Transverse colon (tissue), 4 donors: Measurements from ENCODE around the gene TUNAR. TPM values are rescaled to one million over a fixed set of nuclear protein-coding genes. Genes with fewer than 3 reads are reported as not detected.

Experiments
- DNase-seq: peaks from one replicate; pipeline ENCODE4 v3.0.0-alpha.2; 2019
- H3K27ac ChIP-seq, 4 donors: fragments of 200-600 bp; sonication (generic); 2 replicates each; pipeline ENCODE4 v1.5.1; 2016 to 2018; ENCODE audit warnings: inconsistent platforms in 4 of 4
- H3K27me3 ChIP-seq: fragments of 200-600 bp; sonication (generic); 2 replicates; pipeline ENCODE4 v1.5.1; 2017; ENCODE audit warnings: inconsistent platforms
- H3K36me3 ChIP-seq, 4 donors: fragments of 200-600 bp; sonication (generic); 2 replicates each; pipeline ENCODE4 v1.5.1; 2017 to 2019; ENCODE audit warnings: inconsistent platforms in 4 of 4
- H3K4me1 ChIP-seq, 4 donors: fragments of 200-600 bp; sonication (generic); 2 replicates each; pipeline ENCODE4 v1.5.1; 2017 to 2020; ENCODE audit warnings: inconsistent platforms in 4 of 4
- H3K4me3 ChIP-seq, 4 donors: fragments of 200-600 bp; sonication (generic); 1 replicate in 1 of 4; 2 replicates in 3 of 4; pipeline versions ENCODE4 v1.5.1 to v1.6.1; 2017 to 2019; ENCODE audit warnings: inconsistent platforms in 4 of 4
- H3K9me3 ChIP-seq, 2 donors: fragments of 200-600 bp; sonication (generic); 2 replicates each; pipeline ENCODE4 v1.5.1; 2017 to 2019; ENCODE audit warnings: inconsistent platforms in 2 of 2
- EP300 ChIP-seq: sonication (generic); formaldehyde crosslinking; IDR thresholded peaks from one replicate; pipeline ENCODE4 v1.6.1; 2017; ENCODE audit warnings: antibody characterized with exemption, low read depth
- POLR2A ChIP-seq: fragments of 450-650 bp; IDR thresholded peaks from one replicate; pipeline ENCODE4 v1.6.1; 2016; ENCODE audit warnings: antibody characterized with exemption, mild to moderate bottlenecking, moderate library complexity
- POLR2AphosphoS5 ChIP-seq, 3 donors: sonication (generic); formaldehyde crosslinking; IDR thresholded peaks; one replicate each; pipeline ENCODE4 v1.6.1; 2016; ENCODE audit warnings: antibody characterized with exemption in 3 of 3
- WGBS, 2 donors: methylation state at CpG; one replicate each; pipeline ENCODE4 v1.1.5; 2018; ENCODE audit warnings: low coverage in 1 of 2; 5-methylcytosine and 5-hydroxymethylcytosine counted together
- in situ Hi-C, 4 donors: fragments of 200-750 bp; cut with MboI; loops; one replicate each; pipeline versions ENCODE4 v1.15.0 to v1.15.1; 2017; ENCODE audit warnings: low sequenced_read_pairs in 3 of 4, low pct_ligation_motif_present in 1 of 4, low pct_unique_long_range_greater_than_20kb in 1 of 4
- intact Hi-C: fragments of 100-400 bp; cut with DNase I; formaldehyde crosslinking; loops from one replicate; pipeline ENCODE4 v1.15.1; 2023; ENCODE audit warnings: low total_unique reads
- total RNA-seq, 4 donors: library from RNA; depleted of rRNA; stranded (reverse); fragments of >200 nt; gene quantifications; one replicate each; pipeline ENCODE4 v1.1.0, GENCODE V29; 2016
- TF ChIP-seq, protein P1 (sequence below), 5 experiments: fragments of 200-600 bp in 3 of 5; fragments of 450-650 bp in 2 of 5; sonication (generic) in 3 of 5; IDR thresholded peaks; 1 replicate in 2 of 5; 2 replicates in 3 of 5; pipeline ENCODE4 v1.5.1; 2016 to 2017; ENCODE audit warnings: antibody characterized with exemption in 5 of 5, inconsistent platforms in 3 of 5, mild to moderate bottlenecking in 2 of 5, moderate library complexity in 1 of 5

TUNAR gene
- not detected for total RNA-seq

DNA sequence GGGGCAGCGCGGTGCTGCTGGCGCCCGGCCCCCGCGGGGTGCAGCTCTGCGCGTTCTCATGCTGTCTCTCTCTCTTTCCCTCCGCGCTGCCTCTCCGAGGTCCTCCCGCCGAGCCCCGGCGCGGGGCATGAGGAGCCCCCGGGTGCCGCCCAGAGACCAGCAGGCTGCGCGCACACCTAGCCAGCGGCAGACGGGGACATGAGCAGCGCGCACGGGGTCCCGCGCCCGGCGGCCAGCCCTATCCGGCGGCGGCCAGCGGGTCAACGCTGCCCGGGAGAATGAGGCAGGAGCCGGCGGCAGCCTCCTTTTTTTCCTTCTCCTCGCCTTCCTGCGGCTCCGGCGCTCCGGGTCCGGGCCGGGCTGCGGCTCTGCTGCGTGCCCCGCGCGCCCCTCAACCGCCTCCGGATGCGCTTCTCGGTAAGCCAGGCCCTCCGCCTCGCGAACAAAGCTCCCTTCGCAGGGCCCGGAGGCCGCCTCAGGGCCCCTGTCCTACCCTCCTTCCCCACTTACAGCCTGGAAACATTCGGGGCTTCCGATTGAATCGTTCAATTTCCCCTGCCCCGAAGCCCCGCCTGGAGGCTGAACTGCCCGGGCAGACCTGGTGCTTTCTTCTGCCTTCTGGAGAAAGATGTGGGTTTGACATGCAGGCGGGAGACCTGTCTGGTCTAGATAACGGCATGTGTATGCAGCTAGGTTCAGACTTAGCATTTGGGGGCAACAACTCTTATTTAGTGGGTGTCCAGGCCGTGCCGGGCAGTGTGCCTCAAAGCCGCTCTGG is at the start of gene TUNAR:
Gene TUNAR (plus strand): TSS at position 72 of the 778 bp plus-strand sequence.
- in situ Hi-C loops: no loop called here
- TF ChIP-seq, protein P1, sequence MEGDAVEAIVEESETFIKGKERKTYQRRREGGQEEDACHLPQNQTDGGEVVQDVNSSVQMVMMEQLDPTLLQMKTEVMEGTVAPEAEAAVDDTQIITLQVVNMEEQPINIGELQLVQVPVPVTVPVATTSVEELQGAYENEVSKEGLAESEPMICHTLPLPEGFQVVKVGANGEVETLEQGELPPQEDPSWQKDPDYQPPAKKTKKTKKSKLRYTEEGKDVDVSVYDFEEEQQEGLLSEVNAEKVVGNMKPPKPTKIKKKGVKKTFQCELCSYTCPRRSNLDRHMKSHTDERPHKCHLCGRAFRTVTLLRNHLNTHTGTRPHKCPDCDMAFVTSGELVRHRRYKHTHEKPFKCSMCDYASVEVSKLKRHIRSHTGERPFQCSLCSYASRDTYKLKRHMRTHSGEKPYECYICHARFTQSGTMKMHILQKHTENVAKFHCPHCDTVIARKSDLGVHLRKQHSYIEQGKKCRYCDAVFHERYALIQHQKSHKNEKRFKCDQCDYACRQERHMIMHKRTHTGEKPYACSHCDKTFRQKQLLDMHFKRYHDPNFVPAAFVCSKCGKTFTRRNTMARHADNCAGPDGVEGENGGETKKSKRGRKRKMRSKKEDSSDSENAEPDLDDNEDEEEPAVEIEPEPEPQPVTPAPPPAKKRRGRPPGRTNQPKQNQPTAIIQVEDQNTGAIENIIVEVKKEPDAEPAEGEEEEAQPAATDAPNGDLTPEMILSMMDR (IDR thresholded peaks at IDR 0.05): no peak
- TF ChIP-seq POLR2A (no peak), POLR2AphosphoS5 (IDR thresholded peaks at IDR 0.05) (no peak)
- 18% methylated on average over 50 of the region's 70 CpGs; no CpG with 5 or more reads in 1 of the 2 donors for WGBS, 2 donors
- Histone ChIP-seq H3K27ac (no peak within 1 kb of the TSS), H3K36me3 (no peaks in the 10 kb centered on the region), H3K4me3 (peak within 1 kb of the TSS in 2 of 4 donors; percentile 9 to 28), H3K9me3 (no peaks in the 10 kb centered on the region), H3K4me1 (peaks cover 0 to 14% (median 5%) of the 10 kb centered on the region in 4 donors), H3K27me3 (peaks cover 64% of the 10 kb centered on the region)
- intact Hi-C loops: no loop called here
- no peak for DNase-seq

- no peaks in the 10 kb centered on the region for H3K9me3 ChIP-seq
- in situ Hi-C loops (no loop called here), intact Hi-C loops (no loop called here)
- H3K4me1 ChIP-seq: no peaks in the 10 kb centered on the region
- no peak overlapping the region for H3K4me3 ChIP-seq
- H3K27ac ChIP-seq: no peak overlapping the region
- no peaks in the 10 kb centered on the region for H3K27me3 ChIP-seq
- TF ChIP-seq EP300 (no peak), POLR2A (no peak), POLR2AphosphoS5 (IDR thresholded peaks at IDR 0.05) (no peak)
- TF ChIP-seq, protein P1 (IDR thresholded peaks at IDR 0.05): no peak
- WGBS, 2 donors: 82% methylated on average over 3 of the region's 3 CpGs; no CpG with 5 or more reads in 1 of the 2 donors
- H3K36me3 ChIP-seq: no peaks in the 10 kb centered on the region
- no peak for DNase-seq
Measured at GRCh38 chr14:95828649-95829265, 47.9 kb upstream of the TUNAR start.

DNA sequence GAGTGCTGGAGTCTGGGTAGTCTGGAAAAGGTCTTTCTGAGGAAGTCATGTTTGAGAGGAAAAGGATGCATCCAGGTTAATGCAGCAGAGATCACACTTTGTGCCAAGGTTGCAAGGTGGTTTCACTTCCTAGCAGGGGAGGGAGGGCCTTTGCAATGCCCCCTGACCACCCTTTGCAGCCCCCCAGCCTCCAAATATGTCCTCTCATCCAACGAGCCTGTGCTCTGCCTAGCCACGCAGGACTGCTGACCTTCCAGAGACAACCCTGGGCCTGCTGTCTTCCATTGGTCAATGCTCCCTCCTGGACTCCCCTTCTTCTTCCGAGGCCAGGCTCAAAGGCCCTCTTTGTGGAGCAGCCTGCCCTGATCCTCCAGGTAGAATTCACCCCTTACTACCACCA is 47.3 kb upstream of the TUNAR start:
- TF ChIP-seq EP300: no peak
- no peak for TF ChIP-seq POLR2A
- no peak for TF ChIP-seq POLR2AphosphoS5 (IDR thresholded peaks at IDR 0.05)
- TF ChIP-seq, protein P1 (IDR thresholded peaks at IDR 0.05): no peak
- intact Hi-C loops: no loop called here

DNA sequence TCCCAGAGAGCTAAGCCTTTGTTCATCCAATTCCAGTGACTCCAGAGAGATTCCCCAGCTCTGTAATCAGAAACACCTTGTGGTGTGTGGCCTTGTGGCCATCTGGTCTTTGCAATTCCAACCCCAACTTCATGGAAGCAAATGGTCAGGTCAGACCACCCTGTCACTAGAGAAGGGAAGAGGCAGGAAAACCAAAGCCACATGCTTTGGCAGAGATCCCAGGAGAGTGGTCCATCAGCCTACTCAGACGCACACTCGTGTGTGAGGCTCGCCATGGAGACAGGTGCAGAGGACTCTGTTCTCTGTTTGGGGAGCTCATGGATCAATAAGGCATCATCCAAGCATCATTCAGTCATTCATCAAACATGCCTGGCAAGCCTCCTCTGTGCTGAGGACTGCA is 46.2 kb upstream of the TUNAR start:
- Histone ChIP-seq H3K4me3 (no peak overlapping the region), H3K27ac (no peak overlapping the region), H3K36me3 (no peaks in the 10 kb centered on the region), H3K27me3 (no peaks in the 10 kb centered on the region), H3K4me1 (no peaks in the 10 kb centered on the region), H3K9me3 (no peaks in the 10 kb centered on the region)
- DNase-seq: no peak
- TF ChIP-seq POLR2A (no peak), EP300 (no peak), POLR2AphosphoS5 (IDR thresholded peaks at IDR 0.05) (no peak)
- TF ChIP-seq, protein P1 (IDR thresholded peaks at IDR 0.05): no peak
- in situ Hi-C loops: no loop called here
- intact Hi-C loops: no loop called here
- 69% methylated on average over 3 of the region's 3 CpGs; no CpG with 5 or more reads in 1 of the 2 donors for WGBS, 2 donors

More for the DNA sequence above, 47.3 kb upstream of the TUNAR start:
- Histone ChIP-seq H3K4me1 (no peaks in the 10 kb centered on the region), H3K27me3 (no peaks in the 10 kb centered on the region), H3K27ac (no peak overlapping the region), H3K9me3 (no peaks in the 10 kb centered on the region), H3K36me3 (no peaks in the 10 kb centered on the region), H3K4me3 (no peak overlapping the region)
- in situ Hi-C loops: no loop called here
- WGBS, 2 donors: 67 to 84% methylated on average over 1 to 3 of the region's 3 CpGs
- DNase-seq: no peak
